ENCODE data around the gene ZSCAN23. TPM values are rescaled to one million over a fixed set of nuclear protein-coding genes. Genes with fewer than 3 reads are reported as not detected.

The ZSCAN23 gene
- total and polyA plus RNA-seq, 9 of the 15 experiments (the other 6 are each of a cell fraction or from before 2014, with no cell fraction given), result 0.05 to 0.29 (median 0.21) TPM; not detected in 1

GRCh38 chr6:28486988-28487742 is 43.9 kb upstream of the ZSCAN23 start (continued):
- TF ChIP-seq ZNF609 (CRISPR knock-in tag; IDR thresholded peaks at IDR 0.05; ENCODE audit: borderline replicate concordance) (no peak), ARID2 (IDR thresholded peaks at IDR 0.05) (no peak), ETS2 (tag; IDR thresholded peaks at IDR 0.05; ENCODE audit: borderline replicate concordance, poor library complexity, severe bottlenecking) (no peak), EHMT2 (IDR thresholded peaks at IDR 0.05) (no peak), KDM5B (IDR thresholded peaks at IDR 0.05; ENCODE audit: insufficient replicate concordance, low read depth, low read length) (no peak), TAF7 (tag; IDR thresholded peaks at IDR 0.05) (peak; percentile 59; the same call in 1 of the 2 replicates), ZBTB40 (IDR thresholded peaks at IDR 0.05) (no peak), ZBTB40 (CRISPR knock-in tag; IDR thresholded peaks at IDR 0.05) (no peak), ZFP30 (CRISPR knock-in tag; IDR thresholded peaks at IDR 0.05; ENCODE audit: borderline replicate concordance) (no peak), SNRNP70 (optimal IDR thresholded peaks at IDR 0.05; ENCODE audit: low read depth, low read length) (no peak), THRA (IDR thresholded peaks at IDR 0.05) (no peak)
